ENCODE measurements around the gene MEGF11. TPM values are rescaled to one million over a fixed set of nuclear protein-coding genes. Genes with fewer than 3 reads are reported as not detected.

Gene MEGF11
- polyA plus RNA-seq, 3 donors: not detected

- H3K27ac ChIP-seq (ENCODE audit: low read depth in 1 of 2, low read length in 2 of 2): no peak overlapping the region
- Mint-ChIP-seq H3K27ac (no peak overlapping the region), H3K36me3 (no peaks in the 10 kb centered on the region), H3K4me3 (no peak overlapping the region), H3K27me3 (ENCODE audit: low read depth in 3 of 3) (peaks cover 5 to 10% (median 5%) of the 10 kb centered on the region in 3 donors), H3K9me3 (no peaks in the 10 kb centered on the region), H3K4me1 (no peaks in the 10 kb centered on the region)
- H3K4me1 ChIP-seq (ENCODE audit: control insufficient read depth in 1 of 2, insufficient read depth in 2 of 2, low read length in 2 of 2): no peaks in the 10 kb centered on the region
- no peaks in the 10 kb centered on the region for H3K36me3 ChIP-seq (replicated peaks in 1 of 2; ENCODE audit: control insufficient read depth in 1 of 2, insufficient read depth in 2 of 2, low read length in 2 of 2)
- H2AFZ ChIP-seq (ENCODE audit: insufficient read depth, low read depth, low read length, poor library complexity, severe bottlenecking): no peak overlapping the region
- H3K27me3 ChIP-seq (ENCODE audit: control insufficient read depth in 2 of 2, insufficient read depth in 2 of 2, low read length in 2 of 2): no peaks in the 10 kb centered on the region
- TF ChIP-seq, protein P1, sequence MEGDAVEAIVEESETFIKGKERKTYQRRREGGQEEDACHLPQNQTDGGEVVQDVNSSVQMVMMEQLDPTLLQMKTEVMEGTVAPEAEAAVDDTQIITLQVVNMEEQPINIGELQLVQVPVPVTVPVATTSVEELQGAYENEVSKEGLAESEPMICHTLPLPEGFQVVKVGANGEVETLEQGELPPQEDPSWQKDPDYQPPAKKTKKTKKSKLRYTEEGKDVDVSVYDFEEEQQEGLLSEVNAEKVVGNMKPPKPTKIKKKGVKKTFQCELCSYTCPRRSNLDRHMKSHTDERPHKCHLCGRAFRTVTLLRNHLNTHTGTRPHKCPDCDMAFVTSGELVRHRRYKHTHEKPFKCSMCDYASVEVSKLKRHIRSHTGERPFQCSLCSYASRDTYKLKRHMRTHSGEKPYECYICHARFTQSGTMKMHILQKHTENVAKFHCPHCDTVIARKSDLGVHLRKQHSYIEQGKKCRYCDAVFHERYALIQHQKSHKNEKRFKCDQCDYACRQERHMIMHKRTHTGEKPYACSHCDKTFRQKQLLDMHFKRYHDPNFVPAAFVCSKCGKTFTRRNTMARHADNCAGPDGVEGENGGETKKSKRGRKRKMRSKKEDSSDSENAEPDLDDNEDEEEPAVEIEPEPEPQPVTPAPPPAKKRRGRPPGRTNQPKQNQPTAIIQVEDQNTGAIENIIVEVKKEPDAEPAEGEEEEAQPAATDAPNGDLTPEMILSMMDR (IDR thresholded peaks at IDR 0.05): no peak
- intact Hi-C loops (cut with micrococcal nuclease): no loop called here
- no peak overlapping the region for H3K4me2 ChIP-seq (replicated peaks; ENCODE audit: extremely low read depth, low read length, poor library complexity, severe bottlenecking)
- no peaks in the 10 kb centered on the region for H3K9me3 ChIP-seq (replicated peaks in 1 of 2; ENCODE audit: control insufficient read depth in 1 of 2, insufficient read depth in 1 of 2, low read length in 2 of 2)
- H4K20me1 ChIP-seq (ENCODE audit: insufficient read depth, low read length): no peaks in the 10 kb centered on the region
- H3K4me3 ChIP-seq (replicated peaks in 1 of 3; ENCODE audit: low read depth in 2 of 3, low read length in 3 of 3): no peak overlapping the region
- no peak overlapping the region for H3K9ac ChIP-seq (ENCODE audit: insufficient read depth, low read length, poor library complexity, severe bottlenecking)
- no peaks in the 10 kb centered on the region for H3K79me2 ChIP-seq (ENCODE audit: insufficient read depth, low read length)
- WGBS (ENCODE audit: insufficient coverage): 82% methylated on average over 6 of the region's 11 CpGs
- no peak for DNase-seq
Observed at GRCh38 chr15:66139591-66140207, 113.9 kb downstream of the MEGF11 start.

DNA sequence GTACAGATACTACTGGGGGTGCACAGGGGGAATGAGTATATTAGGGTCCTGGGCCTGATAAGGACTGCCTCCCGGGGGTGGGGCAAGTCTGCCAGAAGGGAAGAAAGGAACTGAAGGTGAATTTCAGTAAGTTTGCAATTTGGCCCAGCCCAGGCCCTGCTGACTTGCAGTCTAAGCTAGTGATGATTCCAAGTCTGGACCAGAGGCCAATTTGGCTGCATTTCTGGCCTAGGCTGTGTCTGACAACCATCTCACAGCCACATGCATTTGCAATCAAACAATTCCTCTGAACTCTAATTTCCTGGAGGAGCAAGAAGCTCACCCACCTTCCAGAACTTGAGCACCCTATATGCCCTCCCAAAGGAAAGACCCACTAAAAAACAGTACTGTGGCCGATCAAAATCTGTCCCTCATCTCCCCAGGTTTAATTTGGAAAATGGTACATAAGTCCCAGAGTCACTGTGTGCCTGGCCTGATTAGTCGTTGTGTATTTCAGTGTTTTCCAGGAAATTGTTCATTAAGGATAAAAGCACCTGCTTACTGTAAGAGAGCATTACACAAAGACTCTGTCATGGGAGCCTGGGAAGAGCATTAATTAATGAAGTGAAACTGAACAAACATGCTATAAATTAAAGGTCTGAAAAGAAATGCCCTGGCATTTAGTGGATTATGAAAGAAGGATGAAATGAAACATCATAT lies 114.5 kb downstream of the MEGF11 start:
- no peak overlapping the region for H3K27ac Mint-ChIP-seq
- intact Hi-C loops (cut with micrococcal nuclease): no loop called here
- 75% methylated on average over 1 of the region's 3 CpGs for WGBS (ENCODE audit: insufficient coverage)

More for the DNA sequence above, 114.5 kb downstream of the MEGF11 start:
- H3K79me2 ChIP-seq (ENCODE audit: insufficient read depth, low read length): no peaks in the 10 kb centered on the region
- no peaks in the 10 kb centered on the region for H3K9me3 ChIP-seq (replicated peaks in 1 of 2; ENCODE audit: control insufficient read depth in 1 of 2, insufficient read depth in 1 of 2, low read length in 2 of 2)
- no peaks in the 10 kb centered on the region for H3K4me1 ChIP-seq (ENCODE audit: control insufficient read depth in 1 of 2, insufficient read depth in 2 of 2, low read length in 2 of 2)
- no peaks in the 10 kb centered on the region for H4K20me1 ChIP-seq (ENCODE audit: insufficient read depth, low read length)
- no peaks in the 10 kb centered on the region for H3K27me3 ChIP-seq (ENCODE audit: control insufficient read depth in 2 of 2, insufficient read depth in 2 of 2, low read length in 2 of 2)
- no peak overlapping the region for H2AFZ ChIP-seq (ENCODE audit: insufficient read depth, low read depth, low read length, poor library complexity, severe bottlenecking)
- Mint-ChIP-seq H3K4me3 (no peak overlapping the region), H3K4me1 (no peaks in the 10 kb centered on the region), H3K9me3 (no peaks in the 10 kb centered on the region), H3K36me3 (no peaks in the 10 kb centered on the region), H3K27me3 (ENCODE audit: low read depth in 3 of 3) (peaks cover 2 to 8% (median 7%) of the 10 kb centered on the region in 3 donors)
- TF ChIP-seq, protein P1 (IDR thresholded peaks at IDR 0.05): no peak
- no peak overlapping the region for H3K27ac ChIP-seq (ENCODE audit: low read depth in 1 of 2, low read length in 2 of 2)
- H3K9ac ChIP-seq (ENCODE audit: insufficient read depth, low read length, poor library complexity, severe bottlenecking): no peak overlapping the region
- no peak overlapping the region for H3K4me3 ChIP-seq (replicated peaks in 1 of 3; ENCODE audit: low read depth in 2 of 3, low read length in 3 of 3)
- DNase-seq: no peak
- no peaks in the 10 kb centered on the region for H3K36me3 ChIP-seq (replicated peaks in 1 of 2; ENCODE audit: control insufficient read depth in 1 of 2, insufficient read depth in 2 of 2, low read length in 2 of 2)
- H3K4me2 ChIP-seq (replicated peaks; ENCODE audit: extremely low read depth, low read length, poor library complexity, severe bottlenecking): no peak overlapping the region
